Fibroblast of skin of left biceps (primary cell): ENCODE data around the gene PRDM16.

ENCODE experiments used
- DNase-seq, 2 experiments: peaks; one replicate each; pipeline ENCODE4 v3.0.0-alpha.2; 2013; ENCODE audit warnings: low read depth in 2 of 2

PRDM16 gene

GRCh38 chr1:3393024-3393986 is 324.3 kb downstream of the PRDM16 start:
- DNase-seq, result no peak

- no peak for DNase-seq
These were observed 325.3 kb downstream of the PRDM16 start for GRCh38 chr1:3393987-3394920.

DNA sequence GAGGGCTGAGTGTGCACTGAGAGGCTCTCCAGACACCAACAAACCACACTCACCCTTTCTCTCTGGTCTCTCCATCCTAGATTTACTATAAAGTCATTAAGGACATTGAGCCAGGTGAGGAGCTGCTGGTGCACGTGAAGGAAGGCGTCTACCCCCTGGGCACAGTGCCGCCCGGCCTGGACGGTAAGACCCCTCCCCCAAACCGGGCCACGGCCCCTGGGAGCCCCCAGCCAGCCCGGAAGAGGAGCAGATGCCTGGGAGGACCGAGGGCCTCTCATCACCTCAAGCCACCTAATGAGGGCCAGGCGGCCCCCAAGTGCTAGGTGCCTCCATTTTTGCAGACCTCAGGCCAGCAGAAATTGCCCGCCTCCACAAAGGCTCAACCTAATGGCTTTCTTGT is 327.4 kb downstream of the PRDM16 start:
- DNase-seq, result no peak

GRCh38 chr1:3397311-3397710 is 328.3 kb downstream of the PRDM16 start:
- DNase-seq, result no peak

DNA sequence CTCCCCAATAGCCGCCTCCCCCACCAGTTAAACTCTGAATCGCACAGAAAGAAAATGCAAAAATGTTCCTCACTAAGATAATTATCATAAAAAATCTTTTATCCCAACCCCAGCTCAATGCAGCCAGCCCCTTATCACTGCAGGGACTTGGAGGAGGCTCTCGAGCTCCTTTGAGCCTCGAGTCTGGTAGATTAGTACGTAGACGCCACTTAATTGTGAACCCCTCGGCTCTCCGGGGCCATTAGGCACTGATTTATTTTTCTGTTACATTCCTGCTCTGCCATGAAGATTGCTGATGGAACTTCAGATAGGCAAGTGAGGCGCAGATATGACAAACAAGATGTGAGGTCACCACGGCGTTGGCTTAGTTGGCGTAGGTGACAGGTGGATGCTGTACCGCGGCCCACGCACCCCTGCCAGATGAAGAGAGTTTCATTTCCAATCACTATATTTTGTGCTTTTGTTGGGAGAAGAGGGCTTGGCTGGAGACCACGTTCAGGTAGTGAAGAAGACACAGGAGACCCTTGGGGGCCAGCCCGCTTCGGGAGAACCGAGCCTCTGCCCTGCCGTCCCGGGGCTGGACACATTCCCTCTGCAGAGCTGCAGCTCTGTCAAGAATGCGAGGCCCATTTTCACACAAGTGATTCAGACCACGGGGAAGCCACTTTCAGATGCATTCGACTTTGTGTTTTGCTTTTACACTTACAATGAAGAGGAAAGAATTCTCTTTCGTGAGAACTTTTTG is 329.6 kb downstream of the PRDM16 start:
- DNase-seq, result no peak

DNA sequence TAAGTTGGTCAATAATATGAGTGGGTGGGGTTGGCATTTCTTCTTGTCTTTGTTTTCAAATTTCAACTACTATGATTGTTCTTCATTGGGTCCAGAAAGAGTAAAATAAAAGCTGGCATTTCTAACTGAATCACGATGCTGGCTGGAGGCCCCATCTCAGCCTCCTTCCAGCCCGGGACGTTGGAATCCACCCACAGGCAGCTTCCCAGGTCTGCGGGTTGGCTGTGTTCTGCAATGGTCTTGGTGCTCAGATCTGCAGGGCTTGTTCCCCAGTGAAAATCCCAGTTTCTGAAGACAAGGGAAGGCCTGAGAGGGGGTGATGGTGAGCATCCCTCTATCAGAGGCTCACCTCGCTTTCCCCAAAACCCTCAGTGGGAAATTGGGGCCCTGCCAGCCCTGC is 330.7 kb downstream of the PRDM16 start:
- no peak for DNase-seq

DNA sequence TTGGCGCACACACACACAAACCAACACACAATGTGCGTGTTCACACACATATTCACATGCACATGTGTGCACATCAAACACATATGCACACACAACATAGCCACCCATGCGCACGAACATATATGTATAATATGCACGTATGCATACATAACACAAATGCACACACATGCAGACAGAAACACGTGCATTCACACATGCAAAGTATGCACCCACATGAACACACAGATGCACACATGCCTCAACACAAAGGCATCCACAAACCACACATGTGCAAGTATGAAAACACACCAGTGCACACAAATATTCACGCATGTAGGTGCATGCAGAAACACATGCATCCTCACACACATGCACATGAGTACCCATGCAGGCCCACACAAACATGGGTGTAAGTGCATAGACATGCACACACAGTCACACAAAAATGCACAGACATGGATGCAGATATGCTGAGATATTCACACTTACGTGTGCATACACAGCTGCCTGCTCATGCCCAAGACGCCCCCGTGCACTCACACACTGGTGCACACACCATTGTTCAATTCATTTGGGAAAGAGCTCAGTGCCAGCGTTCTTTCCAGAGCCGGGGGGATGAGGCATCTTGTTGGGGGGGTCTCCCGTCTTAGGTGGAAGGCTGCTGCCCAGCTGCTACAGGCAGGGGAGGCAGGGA is 332.7 kb downstream of the PRDM16 start:
- DNase-seq, result no peak

DNA sequence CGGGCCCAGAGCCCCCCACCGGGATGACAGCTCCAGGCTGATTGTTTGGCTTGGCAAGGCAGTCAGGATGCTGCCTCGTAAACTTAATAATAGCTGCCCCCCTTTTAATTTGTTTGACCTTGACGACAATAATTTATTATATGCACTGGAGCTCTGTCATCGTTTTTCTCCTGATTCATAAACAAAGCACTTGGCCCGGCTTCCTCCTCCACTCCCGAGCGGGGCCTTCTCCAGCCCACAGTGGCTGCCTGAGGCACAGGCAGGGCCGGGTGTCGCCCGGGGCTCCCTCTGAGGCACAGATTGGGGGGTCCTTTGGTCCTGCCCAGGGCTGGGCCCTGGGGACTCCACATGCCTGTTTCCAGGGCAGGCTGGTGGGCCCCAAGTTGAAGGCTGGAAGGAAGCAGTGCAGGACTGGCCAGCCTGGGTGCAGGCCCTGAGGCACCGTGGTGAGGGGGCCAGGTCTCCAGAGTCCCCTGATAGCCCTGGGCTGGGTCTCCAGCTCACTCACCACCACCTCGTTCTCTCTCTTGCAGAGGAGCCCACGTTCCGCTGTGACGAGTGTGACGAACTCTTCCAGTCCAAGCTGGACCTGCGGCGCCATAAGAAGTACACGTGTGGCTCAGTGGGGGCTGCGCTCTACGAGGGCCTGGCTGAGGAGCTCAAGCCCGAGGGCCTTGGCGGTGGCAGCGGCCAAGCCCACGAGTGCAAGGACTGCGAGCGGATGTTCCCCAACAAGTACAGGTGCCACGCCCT is 333.4 kb downstream of the PRDM16 start:
- peak in 1 of 2 experiments; percentile 17 for DNase-seq

DNA sequence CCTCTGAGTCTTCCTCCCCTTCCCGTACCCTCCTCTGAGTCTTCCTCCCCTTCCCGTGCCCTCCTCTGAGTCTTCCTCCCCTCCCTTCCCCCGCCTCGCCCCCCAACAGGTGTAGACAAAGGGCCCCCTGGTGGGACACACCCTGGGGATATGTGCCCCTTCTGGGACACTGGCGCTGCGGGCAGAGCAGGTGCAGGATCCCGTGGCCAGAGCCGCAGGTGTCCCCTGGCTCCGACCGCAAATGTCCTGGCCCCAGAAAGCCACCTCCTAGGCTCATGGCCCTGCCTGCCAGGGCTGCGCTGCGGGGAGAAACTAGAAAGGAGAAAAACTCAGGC is 334.0 kb downstream of the PRDM16 start:
- DNase-seq, result no peak

DNA sequence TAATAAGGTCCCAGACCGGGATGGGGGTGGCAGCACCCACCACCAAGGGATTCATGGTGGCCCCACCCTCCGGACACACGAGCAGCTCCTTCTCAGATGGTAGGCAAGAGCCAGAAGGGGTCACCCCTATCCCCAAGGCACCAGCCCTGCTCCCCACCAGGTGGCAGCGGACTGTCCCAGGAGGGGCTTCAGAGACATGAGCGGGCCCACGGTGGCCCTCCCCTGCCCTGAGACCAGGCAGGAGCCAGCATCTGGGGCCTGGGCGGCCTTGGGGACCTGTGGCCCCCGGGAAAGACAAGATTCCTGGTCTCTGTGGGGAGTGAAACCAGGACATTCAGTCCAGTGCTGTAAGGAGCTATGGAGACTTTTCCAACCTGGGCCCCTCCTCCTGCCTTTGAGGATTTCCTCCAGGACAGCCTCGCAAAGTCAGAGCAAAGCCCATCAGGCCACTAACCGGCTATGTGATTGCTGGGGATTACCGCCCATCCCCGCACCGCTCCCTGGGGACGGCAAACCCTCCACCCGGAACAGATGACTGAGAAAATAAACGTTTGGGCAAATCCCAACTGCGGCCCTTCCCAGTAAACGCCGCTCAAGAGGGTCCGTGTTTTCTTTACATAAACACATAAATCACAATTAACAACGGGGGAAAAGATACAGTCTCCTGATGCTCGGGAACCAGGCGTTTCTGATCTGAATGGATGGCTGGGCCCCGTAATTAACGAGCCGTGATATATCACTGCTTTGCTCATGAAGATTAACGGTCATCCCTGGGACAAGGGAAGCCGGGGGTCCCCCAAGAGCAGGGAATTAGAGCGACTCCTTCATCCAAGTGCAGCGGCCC is 334.6 kb downstream of the PRDM16 start:
- DNase-seq, result no peak

- no peak for DNase-seq
These were observed 335.3 kb downstream of the PRDM16 start for GRCh38 chr1:3404301-3404700.

DNA sequence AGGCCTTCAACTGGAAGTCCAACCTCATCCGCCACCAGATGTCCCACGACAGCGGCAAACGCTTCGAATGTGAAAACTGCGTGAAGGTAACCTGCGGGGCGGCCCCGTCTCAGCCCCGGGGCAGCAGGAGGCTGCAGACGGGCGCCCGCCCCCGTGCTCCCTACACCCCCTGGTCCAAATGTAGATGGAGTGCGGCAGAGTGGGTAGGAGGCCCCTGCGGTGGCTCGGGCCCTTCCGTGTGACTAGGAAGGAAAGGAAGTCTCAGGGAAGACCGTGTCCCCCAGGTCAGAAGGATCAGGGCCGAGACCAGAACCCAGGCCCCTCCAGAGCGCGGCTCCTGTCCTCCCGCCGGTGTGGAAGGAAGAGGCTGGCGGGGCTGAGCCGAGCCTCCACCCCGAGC is 335.8 kb downstream of the PRDM16 start:
- DNase-seq, result no peak

- no peak for DNase-seq
These were observed 336.5 kb downstream of the PRDM16 start for GRCh38 chr1:3405491-3405890.

GRCh38 chr1:3405974-3406867 is 337.2 kb downstream of the PRDM16 start:
- DNase-seq, result no peak

GRCh38 chr1:3407021-3407420 is 338.0 kb downstream of the PRDM16 start:
- DNase-seq, result no peak

DNA sequence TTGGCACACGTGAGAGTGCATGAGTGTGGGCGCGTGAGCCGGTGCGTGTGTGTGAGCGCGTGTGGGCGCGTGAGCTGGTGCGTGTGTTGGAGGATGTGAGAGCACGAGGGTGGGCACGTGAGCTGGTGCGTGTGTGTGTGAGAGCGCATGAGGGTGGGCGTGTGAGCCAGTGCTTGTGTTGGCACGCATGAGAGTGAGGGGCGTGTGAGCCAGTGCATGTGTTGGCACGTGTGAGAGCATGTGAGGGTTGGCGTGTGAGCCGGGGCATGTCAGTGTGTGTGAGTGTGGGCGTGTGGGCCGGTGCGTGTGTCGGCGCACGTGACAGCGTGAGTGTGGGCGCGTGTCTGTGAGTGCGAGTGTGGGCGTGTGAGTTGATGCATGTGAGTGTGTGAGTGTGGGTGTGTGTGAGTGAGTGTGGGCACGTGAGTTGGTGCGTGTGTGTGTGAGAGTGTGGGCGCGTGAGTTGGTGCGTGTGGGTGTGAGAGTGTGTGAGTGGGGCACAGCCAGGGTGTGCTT is 339.8 kb downstream of the PRDM16 start:
- DNase-seq, result no peak

- DNase-seq, result no peak
These were observed 340.6 kb downstream of the PRDM16 start for GRCh38 chr1:3409366-3410141.
